ENCODE measurements around the gene NR2E1. TPM values are rescaled to one million over a fixed set of nuclear protein-coding genes. Genes with fewer than 3 reads are reported as not detected.
A peak's percentile ranks its signal among the peaks of the same experiment; 100 is the strongest.

Gene NR2E1
- total and polyA plus RNA-seq, 10 of the 15 experiments (the other 5 are each of a cell fraction or from before 2014, with no cell fraction given), result not detected

DNA sequence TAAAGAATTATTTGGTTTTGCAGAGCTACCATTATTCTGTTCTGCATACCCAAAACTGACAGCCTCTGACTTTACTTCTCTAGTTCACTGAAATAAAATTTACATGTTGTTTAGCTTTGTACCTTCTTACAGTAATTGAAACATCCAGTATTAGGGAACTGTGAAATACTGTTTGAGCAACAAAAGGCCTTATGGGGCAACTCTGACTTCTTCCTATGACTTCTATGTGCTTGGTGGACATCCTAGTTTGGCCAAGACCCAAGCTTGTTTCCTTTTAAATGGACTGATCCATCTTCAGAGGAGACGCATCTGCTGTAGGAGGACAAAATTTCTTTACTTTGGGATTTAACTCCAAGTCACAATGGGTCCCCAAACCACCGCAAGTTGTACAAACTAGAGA, 44.7 kb downstream of the NR2E1 start:
- Histone ChIP-seq H3K4me3 (no peak overlapping the region), H3K9me3 (replicated peaks; ENCODE audit: control insufficient read depth, insufficient read depth, low read length) (no peaks in the 10 kb centered on the region), H2AFZ (ENCODE audit: control insufficient read depth, low read depth, low read length) (no peak overlapping the region), H3K4me1 (ENCODE audit: control insufficient read depth, insufficient read depth, low read length) (no peaks in the 10 kb centered on the region), H3K27ac (ENCODE audit: control insufficient read depth, insufficient read depth) (no peak overlapping the region), H3K9ac (ENCODE audit: control insufficient read depth, insufficient read depth, low read length) (no peak overlapping the region), H3K36me3 (ENCODE audit: control insufficient read depth in 2 of 2, insufficient read depth in 2 of 2, low read length in 1 of 2) (peaks cover 0 to 23% of the 10 kb centered on the region in 2 experiments), H3K4me2 (ENCODE audit: control insufficient read depth, insufficient read depth) (no peak overlapping the region), H3K79me2 (ENCODE audit: control insufficient read depth, insufficient read depth, low read length) (no peaks in the 10 kb centered on the region), H4K20me1 (ENCODE audit: control insufficient read depth, insufficient read depth) (no peaks in the 10 kb centered on the region), H3K27me3 (replicated peaks in 1 of 2; ENCODE audit: control insufficient read depth in 2 of 2, insufficient read depth in 2 of 2, low read length in 1 of 2) (no peaks in the 10 kb centered on the region)
- DNase-seq (ENCODE audit: low read depth, low spot score), result no peak
- BruUV-seq (replicated peaks), result no TSS peak
- in situ Hi-C loops (cut with MboI) (no loop called here), intact Hi-C loops (cut with micrococcal nuclease; ENCODE audit: unreplicated experiment) (no loop called here)
- ATAC-seq, result no peak
- no peak for FAIRE-seq
- ChIA-PET RAD21 (ENCODE audit: unreplicated experiment) (no interaction called here), CTCF (no interaction called here), SMC1A (ENCODE audit: uncharacterized antibody, unreplicated experiment) (interaction anchor here (0.7 to 1.8 kb wide), 3 partner anchors 9 to 282 kb away, joined by 3 read pairs; no protein-coding TSS in a partner anchor), POLR2A (no interaction called here)
- no peak for TF ChIP-seq ZZZ3 (IDR thresholded peaks at IDR 0.05; ENCODE audit: control insufficient read depth, insufficient read length, low read depth)
- 100% methylated on average over 2 of the region's 2 CpGs for WGBS (ENCODE audit: insufficient coverage, insufficient replicate concordance, low lambda C conversion rate, missing lambda C conversion rate)

DNA sequence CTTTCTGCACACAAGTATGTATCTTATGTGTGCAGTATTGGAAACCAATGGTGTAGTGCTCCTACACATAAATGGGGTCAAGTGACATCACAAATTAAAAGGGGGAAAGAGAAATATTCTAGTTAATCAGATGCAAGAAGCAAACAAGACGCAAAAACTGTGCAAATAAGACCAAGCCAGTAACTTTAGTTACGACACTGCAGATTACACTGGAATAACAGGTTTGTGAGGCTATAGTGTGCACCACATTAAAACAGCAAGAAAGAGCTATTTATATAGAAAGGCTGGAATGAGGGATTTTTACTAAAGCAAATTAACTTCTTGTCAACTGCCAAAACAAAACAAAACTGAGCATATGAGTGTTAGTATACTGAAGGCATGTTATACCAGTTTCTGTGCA, 45.8 kb downstream of the NR2E1 start:
- H3K27ac ChIP-seq (ENCODE audit: control insufficient read depth, insufficient read depth), result no peak overlapping the region
- no peaks in the 10 kb centered on the region for H3K4me1 ChIP-seq (ENCODE audit: control insufficient read depth, insufficient read depth, low read length)
- RAD21 ChIA-PET (ENCODE audit: unreplicated experiment), result no interaction called here
- no peak overlapping the region for H2AFZ ChIP-seq (ENCODE audit: control insufficient read depth, low read depth, low read length)
- DNase-seq (ENCODE audit: low read depth, low spot score) (no peak), FAIRE-seq (peak; percentile 38), ATAC-seq (no peak)
- in situ Hi-C loops (cut with MboI), result no loop called here
- intact Hi-C loops (cut with micrococcal nuclease; ENCODE audit: unreplicated experiment), result no loop called here
- WGBS (ENCODE audit: insufficient coverage, insufficient replicate concordance, low lambda C conversion rate, missing lambda C conversion rate), result 100% methylated on average over 2 of the region's 2 CpGs
- no peak overlapping the region for H3K4me3 ChIP-seq
- H3K9ac ChIP-seq (ENCODE audit: control insufficient read depth, insufficient read depth, low read length), result no peak overlapping the region
- H4K20me1 ChIP-seq (ENCODE audit: control insufficient read depth, insufficient read depth), result no peaks in the 10 kb centered on the region
- no peaks in the 10 kb centered on the region for H3K9me3 ChIP-seq (replicated peaks; ENCODE audit: control insufficient read depth, insufficient read depth, low read length)
- SMC1A ChIA-PET (ENCODE audit: uncharacterized antibody, unreplicated experiment), result interaction anchor here (0.7 to 1.8 kb wide), 2 partner anchors 15 to 281 kb away, joined by 3 to 4 read pairs; no protein-coding TSS in a partner anchor
- POLR2A ChIA-PET, result no interaction called here
- H3K27me3 ChIP-seq (replicated peaks in 1 of 2; ENCODE audit: control insufficient read depth in 2 of 2, insufficient read depth in 2 of 2, low read length in 1 of 2), result no peaks in the 10 kb centered on the region
- BruUV-seq (replicated peaks), result TSS peak; percentile 70
- peaks cover 3 to 23% of the 10 kb centered on the region in 2 experiments for H3K36me3 ChIP-seq (ENCODE audit: control insufficient read depth in 2 of 2, insufficient read depth in 2 of 2, low read length in 1 of 2)
- no peak overlapping the region for H3K4me2 ChIP-seq (ENCODE audit: control insufficient read depth, insufficient read depth)
- CTCF ChIA-PET, result interaction anchor here (0.7 kb wide), 1 partner anchor 1456 kb away, joined by 3 read pairs; no protein-coding TSS in a partner anchor
- H3K79me2 ChIP-seq (ENCODE audit: control insufficient read depth, insufficient read depth, low read length), result no peaks in the 10 kb centered on the region
- TF ChIP-seq ZNF274 (IDR thresholded peaks at IDR 0.05; ENCODE audit: insufficient read depth, insufficient read length), result no peak
- TF ChIP-seq BCL3 (IDR thresholded peaks at IDR 0.05; ENCODE audit: borderline replicate concordance, insufficient read depth, low read depth, low read length, poor library complexity, severe bottlenecking), result no peak
- no peak for TF ChIP-seq LARP7 (IDR thresholded peaks at IDR 0.05)
- no peak for TF ChIP-seq CEBPB (IDR thresholded peaks at IDR 0.05; ENCODE audit: borderline replicate concordance in 1 of 2, low read depth in 2 of 2, low read length in 2 of 2)
- no peak for TF ChIP-seq SRF (IDR thresholded peaks at IDR 0.05; ENCODE audit: low read depth in 2 of 2, low read length in 2 of 2)
- TF ChIP-seq RFX5 (IDR thresholded peaks at IDR 0.05; ENCODE audit: low read depth, low read length), result no peak
- TF ChIP-seq ASH2L (IDR thresholded peaks at IDR 0.05; ENCODE audit: borderline replicate concordance, low read depth), result no peak
- no peak for TF ChIP-seq MTA2 (IDR thresholded peaks at IDR 0.05; ENCODE audit: low read depth)
- TF ChIP-seq, protein P1, sequence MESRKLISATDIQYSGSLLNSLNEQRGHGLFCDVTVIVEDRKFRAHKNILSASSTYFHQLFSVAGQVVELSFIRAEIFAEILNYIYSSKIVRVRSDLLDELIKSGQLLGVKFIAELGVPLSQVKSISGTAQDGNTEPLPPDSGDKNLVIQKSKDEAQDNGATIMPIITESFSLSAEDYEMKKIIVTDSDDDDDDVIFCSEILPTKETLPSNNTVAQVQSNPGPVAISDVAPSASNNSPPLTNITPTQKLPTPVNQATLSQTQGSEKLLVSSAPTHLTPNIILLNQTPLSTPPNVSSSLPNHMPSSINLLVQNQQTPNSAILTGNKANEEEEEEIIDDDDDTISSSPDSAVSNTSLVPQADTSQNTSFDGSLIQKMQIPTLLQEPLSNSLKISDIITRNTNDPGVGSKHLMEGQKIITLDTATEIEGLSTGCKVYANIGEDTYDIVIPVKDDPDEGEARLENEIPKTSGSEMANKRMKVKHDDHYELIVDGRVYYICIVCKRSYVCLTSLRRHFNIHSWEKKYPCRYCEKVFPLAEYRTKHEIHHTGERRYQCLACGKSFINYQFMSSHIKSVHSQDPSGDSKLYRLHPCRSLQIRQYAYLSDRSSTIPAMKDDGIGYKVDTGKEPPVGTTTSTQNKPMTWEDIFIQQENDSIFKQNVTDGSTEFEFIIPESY (IDR thresholded peaks at IDR 0.05), result no peak
- TF ChIP-seq PAX5 (IDR thresholded peaks at IDR 0.05; ENCODE audit: borderline replicate concordance, low read depth, low read length), result no peak
- no peak for TF ChIP-seq CBX5 (IDR thresholded peaks at IDR 0.05; ENCODE audit: low read depth)
- TF ChIP-seq, protein P2, sequence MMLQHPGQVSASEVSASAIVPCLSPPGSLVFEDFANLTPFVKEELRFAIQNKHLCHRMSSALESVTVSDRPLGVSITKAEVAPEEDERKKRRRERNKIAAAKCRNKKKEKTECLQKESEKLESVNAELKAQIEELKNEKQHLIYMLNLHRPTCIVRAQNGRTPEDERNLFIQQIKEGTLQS (IDR thresholded peaks at IDR 0.05; ENCODE audit: borderline replicate concordance, extremely low read depth, low read depth, low read length), result no peak
- no peak for TF ChIP-seq HCFC1 (IDR thresholded peaks at IDR 0.05; ENCODE audit: low read length)
- no peak for TF ChIP-seq ZNF217 (IDR thresholded peaks at IDR 0.05)
- no peak for TF ChIP-seq BMI1 (IDR thresholded peaks at IDR 0.05; ENCODE audit: borderline replicate concordance)

Measured in GM12878 (cell line).